GM18873 (cell line): ENCODE results near the gene MYH9.

Experiments
- ATAC-seq: cut with Tn5 transposase; IDR thresholded peaks from one replicate; pipeline ENCODE4 v1.9.1; 2021; ENCODE audit warnings: mild to moderate bottlenecking, moderate library complexity, moderate number of reproducible peaks; ENCODE audit not compliant: unreplicated experiment, low FRiP score

Gene MYH9

DNA sequence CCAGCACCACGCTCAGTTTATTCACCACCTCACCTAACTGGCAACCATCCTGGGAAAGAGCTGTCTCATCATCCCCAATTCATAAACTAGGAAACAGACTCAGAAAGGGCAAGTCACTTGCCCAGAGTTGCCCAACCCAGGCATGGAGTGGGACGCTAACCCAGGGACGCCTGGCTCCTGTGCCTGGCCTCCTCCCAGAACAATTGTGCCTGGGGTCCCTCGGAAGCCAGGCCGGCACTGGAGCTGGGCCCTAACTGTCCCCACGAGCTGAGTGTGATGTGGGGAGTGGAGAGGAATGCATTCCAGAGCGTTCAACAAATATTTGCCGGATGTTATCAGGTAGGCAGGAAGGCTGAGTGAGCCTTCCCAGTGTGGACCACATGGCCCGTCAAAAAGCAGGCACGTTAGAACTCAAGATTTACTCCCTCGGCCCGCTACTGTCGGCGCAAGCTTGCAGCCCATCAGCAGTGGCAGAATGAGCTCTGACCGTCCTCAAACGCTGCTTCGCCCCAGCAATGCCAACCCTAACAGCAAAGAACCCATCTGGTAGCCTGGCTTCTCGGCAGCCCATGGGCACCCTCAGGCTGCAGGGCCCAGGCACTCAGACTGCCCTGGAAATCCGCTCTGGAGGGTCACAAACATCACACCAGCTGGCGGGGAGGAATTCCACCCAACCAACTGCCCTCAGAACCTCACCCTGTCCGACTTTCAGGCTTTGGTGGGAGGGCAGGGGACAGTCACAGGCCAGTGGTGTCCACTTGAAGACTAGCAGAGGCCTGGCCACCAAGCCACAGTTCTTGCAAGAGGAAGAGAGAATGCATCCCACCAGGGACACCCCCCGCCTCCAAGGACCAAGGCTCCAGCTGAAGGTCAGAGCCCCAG, 35.6 kb downstream of the MYH9 start:
- no peak for ATAC-seq

DNA sequence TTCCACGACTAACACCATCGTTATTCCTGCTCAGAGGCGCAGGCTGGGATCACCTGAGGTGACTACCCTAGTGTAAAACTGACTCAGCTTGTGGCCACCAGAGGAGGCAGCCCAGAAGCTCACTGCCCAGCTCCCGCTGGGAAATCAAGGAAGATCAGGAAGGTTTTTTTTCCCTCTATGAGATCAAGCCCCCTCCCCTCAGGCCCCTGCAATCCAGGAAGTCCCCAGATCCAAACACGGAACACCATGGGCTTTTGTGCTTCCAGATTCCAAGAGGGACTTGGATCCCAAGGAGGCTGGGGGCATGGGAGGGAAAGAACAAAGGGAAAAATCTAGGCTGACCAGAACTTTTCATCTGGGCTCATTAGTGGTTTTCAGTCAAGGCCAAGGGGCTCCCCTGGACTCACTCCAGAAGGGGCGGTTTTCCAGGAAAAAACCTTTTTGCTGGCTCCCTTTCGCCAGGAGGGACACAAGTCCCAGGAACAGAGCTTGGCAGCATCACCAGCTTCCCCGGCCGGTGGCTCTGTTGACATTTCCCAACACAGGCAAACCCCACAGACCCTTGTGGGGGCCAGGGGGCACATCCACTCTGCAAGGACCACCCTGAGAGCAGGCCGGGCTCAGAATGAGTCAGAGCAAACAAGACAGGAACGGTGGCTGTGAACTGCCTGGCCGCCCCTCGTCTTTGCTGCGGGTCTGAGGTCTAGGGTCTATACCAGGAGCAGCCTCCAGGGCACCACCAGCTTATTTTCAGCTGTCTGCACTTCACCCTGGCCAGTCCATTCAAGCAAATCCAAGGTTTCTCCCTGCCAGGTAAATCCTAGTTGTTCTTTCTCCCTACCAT, 36.8 kb downstream of the MYH9 start:
- no peak for ATAC-seq

DNA sequence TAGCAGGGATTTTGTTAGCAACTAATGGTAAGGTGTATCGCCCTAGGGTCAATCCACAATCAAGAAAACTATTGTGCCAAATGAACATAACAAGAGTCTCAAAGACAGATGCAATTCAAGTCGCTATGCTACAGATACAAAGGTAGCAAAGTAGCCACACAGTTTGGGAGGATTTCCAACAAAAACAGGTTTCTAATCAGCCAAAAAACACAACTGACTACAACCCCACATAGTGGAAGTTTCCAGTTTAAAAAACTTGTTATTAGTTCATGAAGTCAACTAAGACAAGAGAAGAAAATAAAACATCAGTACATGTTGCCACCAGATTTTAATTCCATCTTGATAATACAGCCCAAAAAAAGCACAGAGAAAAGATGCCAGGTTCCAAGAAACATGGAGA, 38.0 kb downstream of the MYH9 start:
- ATAC-seq: no peak

DNA sequence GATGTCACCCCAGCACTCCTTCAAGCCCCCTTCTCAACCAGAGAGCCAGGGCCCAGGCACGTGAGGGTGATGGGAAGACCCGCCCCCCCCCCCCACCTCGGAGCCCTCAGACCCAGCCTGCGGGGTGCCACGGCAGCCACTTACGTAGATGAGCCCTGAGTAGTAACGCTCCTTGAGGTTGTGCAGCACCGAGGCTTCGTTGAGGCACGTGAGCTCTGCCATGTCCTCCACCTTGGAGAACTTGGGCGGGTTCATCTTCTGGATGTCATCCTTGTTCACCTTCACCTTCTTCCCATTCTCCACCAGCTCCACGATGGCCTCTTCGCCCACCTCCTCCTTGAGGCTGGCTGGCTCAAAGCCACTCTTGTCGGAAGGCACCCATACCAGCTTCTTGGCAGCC, 39.0 kb downstream of the MYH9 start:
- ATAC-seq: no peak

DNA sequence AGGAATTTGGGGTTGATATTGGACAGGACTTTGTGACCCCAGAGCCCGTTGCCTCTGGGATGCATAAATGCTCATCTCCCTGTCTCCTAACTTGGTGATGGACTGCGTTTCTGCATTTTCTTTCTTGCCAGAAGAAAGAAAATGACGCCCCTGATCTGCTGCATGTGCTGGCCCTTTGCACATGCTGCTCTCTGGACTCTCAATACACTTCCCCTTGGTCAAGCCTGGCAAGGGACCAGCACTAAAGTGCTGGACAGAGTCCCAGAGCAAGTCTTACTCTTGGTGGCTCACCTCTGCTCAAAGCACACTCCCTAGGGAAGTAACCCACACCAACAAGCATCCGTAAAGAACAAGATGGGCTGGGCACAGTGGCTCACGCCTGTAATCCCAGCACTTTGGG, 40.7 kb downstream of the MYH9 start:
- no peak for ATAC-seq

DNA sequence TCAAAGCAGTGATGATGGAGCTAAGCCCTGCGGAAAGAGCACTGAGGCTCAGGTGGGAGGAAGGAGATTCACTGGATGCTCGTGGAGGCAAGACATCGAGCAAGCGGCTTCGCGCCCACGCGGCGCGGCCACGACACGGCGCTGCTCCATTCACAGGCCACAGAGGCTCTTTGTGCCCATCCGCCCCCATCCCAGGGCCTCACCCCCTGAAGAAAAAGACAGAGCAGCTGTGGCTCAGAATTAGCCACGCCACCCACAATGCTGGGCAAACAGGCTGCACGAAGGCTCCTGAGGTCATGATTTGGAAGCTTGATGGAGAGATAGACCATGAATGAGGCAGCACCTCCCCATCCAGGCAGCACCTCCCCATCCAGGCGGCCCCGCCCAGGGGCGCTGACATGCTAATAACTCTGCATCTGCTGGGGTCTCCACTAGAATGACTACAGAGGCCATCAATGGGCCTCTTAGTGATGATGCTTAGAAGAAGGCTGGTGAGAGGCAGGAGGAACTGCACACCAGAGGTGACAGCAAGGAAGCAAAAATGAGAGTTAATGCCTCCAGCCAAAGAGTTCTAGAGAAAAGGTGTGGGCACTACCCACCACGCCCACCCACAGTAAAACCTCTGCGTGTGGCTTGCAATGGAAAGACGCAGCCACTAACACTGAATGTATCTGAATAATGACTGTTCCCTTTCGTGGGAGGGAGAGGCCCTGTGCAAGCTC, 43.5 kb downstream of the MYH9 start:
- no peak for ATAC-seq

DNA sequence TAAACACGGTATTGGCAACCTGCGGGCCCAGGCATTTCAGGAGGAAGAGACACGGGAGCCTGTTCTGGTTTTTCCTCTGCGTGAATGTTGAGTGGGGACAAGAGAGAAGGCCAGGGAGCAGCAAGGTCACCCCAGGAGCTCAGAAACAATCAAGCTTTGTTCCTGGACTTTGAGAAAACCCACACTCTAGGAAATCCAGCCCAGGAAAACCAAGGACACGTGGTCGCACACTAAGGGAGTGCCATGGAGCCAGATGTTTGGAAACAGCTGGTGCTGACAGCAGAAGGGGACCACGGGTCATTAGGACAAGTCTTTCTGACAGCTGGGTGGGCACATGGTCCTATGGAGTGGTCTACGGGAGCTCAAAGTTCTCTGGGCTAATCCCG, 44.1 kb downstream of the MYH9 start:
- ATAC-seq: no peak

DNA sequence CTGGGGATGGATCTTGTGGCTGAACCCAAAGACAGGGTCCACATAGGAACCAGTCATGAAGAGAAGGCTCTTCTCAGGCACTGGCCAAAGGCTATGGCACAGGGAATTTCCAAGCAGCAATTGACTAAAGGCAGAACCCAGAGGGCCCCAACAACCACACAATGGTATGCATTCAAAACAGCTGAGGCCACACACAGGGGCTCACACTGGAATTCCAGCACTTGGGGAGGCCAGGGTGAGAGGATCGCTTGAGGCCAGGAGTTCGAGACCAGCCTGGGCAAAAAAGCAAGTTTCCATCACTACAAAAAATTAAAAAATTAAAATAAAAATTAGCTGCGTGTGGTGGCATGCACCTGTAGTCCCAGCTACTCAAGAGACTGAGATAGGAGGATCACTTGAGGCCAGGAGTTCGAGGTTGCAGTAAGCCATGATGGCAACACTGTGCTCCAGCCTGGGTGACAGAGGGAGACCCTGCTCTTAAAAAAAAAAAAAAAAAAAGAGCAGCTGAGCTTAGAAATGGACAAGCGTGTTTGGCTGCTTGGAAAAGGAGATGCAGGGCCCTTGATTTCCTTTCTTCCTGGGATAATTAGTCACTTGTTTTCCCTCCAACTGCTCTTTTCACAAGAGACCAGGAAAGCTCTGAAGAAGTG, 44.6 kb downstream of the MYH9 start:
- no peak for ATAC-seq

DNA sequence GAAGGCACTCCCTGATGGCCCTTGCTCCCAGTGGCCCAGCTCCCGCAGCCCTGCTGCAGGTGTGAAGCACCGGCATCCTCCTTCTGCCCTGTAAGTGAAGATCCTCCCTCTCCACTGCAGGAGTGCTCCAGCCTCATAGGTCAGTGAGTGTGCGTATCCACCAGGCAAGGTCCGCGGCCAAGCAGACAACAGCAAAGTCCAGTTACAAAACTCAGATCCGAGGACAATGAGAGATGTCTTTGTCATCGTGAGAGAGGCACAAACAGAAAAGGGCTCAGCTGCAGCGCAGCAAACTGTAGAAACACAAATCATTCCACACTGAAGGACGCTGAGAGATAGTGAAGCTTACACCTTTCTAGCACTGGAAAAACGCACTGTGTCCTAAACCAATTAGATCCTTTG, 46.1 kb downstream of the MYH9 start:
- ATAC-seq: no peak

DNA sequence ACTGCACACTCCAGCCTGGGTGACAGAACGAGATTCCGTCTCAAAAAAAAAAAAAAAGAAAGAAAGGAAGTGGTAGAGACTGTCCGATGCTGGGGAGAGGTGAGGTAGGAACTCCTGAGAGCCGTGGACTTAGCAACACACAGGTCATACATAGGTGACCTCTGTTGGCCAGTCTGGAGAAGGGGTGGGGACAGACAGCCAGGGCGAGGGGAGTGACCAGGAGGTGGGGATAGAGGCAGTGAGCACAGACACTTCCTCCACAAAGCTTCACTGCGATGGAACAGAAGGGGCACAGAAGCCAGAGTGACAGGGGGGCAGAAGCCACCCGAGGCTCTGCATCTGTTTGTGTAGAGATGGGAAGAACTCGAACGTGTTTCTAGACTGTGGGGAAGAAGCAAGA, 47.1 kb downstream of the MYH9 start:
- ATAC-seq: no peak

DNA sequence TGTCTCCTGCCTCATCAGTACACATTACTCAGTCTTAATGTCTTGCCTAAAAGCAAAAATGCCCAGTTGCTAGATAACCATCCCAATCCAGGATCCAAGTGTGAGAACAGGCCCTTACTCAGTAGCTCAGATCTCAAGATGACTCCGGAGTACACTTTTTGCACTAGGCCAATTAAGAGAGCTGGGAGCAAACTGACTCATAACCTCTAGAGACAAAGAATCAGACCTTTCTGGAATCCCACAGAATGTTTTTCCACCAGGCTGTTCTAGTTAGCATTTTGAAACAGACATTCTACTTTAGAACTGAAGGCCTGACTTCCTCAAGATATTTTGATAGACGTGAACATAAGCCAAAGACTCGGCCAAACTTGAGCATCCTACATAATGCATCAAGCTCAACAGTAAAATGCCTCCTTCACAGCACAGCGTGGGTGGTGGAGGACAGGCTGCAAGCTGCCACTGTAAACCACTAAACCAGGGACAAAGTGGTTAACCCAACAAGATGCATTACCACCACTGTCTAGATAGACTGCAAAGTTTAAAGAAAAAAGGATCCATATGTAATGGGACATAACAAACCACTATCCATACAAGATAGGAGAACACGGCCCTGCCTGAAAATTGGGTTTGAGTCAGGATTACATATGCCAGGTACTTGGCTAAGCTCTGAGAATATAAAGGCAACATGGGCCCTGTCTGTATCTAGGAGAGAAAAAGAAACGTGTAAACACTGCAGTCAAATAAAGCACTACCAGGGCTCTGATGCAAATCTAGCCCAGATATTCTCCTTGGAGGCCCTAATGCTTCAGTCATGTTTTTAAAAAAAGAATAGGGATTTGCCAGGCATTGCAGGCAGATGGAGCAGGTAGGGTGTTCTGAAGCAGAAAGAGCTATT, 48.3 kb downstream of the MYH9 start:
- ATAC-seq: no peak

DNA sequence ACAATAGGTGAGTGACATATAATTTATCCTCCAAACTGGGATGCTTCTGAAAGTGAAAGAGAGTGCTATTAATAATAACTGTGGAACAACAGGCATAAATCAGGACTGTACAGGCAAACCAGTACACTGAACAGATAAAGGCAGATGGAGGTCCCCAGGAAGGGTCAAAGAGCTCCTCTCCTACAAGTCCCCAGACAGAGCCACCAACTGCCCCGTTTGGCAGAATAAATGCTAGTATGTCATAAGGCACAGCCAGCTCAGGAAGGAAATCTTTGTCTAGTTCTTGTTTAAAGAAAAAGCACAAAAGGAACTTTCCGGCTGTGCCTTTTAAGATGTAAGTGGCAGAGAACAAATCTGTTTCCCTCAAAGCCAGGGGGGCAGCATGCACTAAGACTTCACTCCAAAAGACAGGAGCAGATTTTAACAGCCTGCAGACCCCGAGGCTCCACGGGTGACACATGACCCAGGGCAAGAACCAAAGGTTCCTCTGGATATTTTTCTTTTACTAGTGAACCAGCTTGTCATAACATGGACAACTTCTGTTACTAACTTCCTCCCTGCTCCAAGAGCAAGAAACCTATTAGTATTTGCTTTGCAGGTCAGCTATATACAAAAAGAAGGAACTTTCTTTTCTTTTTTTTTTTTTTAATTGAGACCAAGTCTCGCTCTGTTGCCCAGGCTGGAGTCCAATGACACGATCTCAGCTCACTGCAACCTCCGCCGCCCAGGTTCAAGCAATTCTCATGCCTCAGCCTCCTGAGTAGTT, 50.2 kb downstream of the MYH9 start:
- no peak for ATAC-seq

DNA sequence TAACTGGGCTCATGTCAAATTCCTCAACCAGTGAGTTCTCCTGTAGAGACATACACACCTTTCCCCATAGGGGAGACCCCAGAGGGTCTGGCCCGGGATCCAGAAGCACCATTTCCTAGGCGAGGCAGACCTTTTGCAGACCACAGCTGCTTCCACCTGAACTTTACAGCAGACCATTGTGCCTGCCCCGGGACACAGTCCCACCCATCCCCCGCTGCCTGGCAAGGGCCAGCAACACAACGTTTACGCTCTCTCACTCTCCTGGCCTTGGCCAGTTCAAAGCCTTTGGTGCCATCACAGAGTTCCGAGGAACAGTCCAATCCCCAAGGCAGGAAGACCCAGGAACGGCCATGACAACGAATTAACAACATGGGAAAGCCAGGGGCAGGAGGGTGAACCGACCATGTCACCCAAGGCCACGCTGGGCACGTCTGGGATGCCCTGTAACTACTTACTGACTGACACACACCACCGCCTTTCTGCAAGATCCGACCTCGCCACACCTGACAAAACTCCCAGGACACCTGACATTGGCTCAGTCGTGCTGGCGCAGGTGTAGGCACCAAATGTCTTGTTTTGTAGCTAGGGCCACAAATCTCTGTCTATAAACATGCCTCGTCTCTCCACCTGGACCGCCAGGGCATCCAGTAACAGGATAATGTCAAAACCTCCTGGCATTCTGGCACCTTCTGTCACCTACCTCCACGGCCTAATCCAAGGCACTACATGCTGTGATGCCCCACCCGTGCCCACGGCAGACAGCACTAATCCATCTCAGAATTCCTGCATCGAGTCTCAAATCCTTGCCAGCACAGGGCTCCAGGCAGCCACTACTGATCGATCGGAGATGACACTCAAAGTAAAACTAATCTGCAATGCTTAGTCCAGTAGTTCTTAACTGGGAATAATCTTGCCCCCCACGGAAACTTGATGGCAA, 51.3 kb downstream of the MYH9 start:
- ATAC-seq: no peak

DNA sequence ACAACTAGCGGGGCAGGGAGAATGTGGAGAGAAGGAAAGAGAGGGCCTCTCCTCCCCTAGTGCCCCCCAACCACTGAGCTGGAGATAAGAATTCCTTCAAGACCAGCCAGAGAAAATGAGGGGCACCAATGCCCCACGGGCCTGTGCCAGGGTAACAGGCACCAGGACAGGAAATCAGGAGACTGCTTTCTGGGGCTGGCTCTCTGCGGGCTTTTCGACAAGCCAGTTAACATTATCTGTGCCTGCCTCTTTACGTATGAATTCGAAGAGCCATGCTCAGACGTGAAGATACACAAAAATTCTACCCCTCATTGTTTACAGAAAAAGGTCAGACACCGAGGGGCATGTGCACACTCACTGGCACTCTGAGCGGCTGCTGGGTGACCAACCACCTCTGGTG, 52.1 kb downstream of the MYH9 start:
- no peak for ATAC-seq

DNA sequence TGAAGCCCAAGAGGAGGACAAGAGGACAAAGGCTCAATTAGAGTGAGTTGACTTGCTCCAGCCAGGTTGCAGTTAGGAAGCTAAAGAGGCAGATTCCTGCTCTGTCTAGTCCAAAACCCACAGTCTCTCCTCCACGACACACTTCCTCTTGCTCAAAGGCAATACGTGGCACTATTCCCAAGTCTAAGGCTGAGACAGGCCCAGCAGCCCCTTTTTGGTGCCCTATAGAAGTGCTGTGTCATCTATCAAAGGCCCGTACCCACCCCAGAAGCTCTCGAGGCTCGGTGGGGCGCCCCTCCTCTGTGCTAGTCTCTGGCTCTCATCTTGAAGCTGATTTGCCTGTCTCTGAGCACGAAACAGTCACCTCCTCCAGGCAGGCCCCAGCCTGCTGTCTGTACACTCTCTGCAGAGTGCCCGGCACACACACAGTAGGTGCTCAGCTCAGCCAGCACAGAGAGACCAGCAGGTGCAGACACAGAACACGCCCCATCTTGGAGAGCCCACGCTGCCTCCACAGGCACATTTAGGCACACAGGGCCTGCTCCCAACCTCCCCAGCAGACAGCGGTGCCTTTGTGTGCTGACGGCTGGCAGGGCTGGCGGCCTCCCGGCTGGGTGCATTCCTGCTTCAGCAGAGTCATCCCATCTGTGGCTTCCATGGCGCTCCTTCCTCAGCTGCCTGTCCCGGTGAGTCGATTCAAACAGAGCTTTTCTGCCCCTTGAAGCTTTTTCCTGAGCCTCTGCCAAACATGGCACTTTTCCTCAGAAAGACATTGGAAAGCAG, 52.8 kb downstream of the MYH9 start:
- no peak for ATAC-seq

DNA sequence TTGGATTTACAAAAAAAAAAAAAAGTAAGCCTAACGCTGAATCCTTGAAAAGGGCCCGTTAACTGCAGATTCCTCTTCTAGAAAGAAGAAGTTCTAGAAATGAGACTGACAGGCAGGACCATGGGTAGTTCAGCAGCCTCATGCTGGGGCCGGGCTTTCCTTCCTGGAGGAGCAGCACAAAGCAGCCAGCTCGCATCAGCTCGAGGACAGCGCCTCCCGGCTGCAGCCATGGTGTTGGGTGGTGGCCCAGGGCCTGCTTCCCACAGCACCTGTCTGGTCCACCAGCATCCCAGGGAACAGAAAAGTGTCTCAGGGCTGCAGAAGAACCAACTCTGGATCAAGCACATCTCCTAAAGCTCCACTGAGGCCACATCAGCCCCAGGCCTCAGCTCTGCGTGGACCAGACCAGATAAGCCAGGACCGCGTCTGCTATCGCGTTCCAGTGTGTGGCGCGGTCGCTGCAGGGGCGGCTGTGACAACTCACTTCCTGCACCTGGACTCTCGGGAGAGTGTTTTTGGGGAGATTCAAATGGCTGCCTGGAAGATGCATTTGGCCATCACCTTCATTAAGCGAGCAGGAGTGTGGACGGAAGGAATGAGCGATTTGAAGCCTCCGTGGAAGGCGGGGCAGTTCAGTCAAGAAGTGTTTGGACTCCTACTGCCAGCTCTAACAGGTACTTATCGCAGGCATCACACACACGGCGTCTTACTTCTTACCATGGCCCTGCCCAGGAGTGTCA, 53.5 kb downstream of the MYH9 start:
- no peak for ATAC-seq
